H1 (cell line): ENCODE measurements around the gene CLDN12. TPM values are rescaled to one million over a fixed set of nuclear protein-coding genes. Genes with fewer than 3 reads are reported as not detected.

Experiments
- CTCF ChIA-PET: fragments of 300-600 bp; sonication (Branson Sonifier 250); formaldehyde crosslinking; loops from one replicate; lab custom pipeline; 2021; ENCODE audit not compliant: partially characterized antibody; lab: Charles Lee
- POLR2A ChIA-PET: fragments of 300-600 bp; sonication (Branson Sonifier 250); formaldehyde crosslinking; loops from one replicate; lab custom pipeline; 2021; ENCODE audit warnings: inconsistent platforms; ENCODE audit not compliant: partially characterized antibody; lab: Charles Lee
- DNase-seq, 2 experiments: peaks; one replicate each; pipeline versions ENCODE4 v3.0.0 to v3.0.0-alpha.2; 2010 to 2022; ENCODE audit warnings: low spot score in 2 of 2, low read depth in 1 of 2, mixed read lengths in 1 of 2
- FAIRE-seq: peaks from 2 replicates; lab custom pipeline; 2011; peaks lifted over from hg19 to GRCh38; lab: Jason Lieb, UNC
- H2AFZ ChIP-seq: 2 replicates; pipeline ENCODE4 v1.8.1; 2012; ENCODE audit warnings: low read length, inconsistent platforms
- H2AK5ac ChIP-seq: 2 replicates; pipeline ENCODE4 v1.6.1; 2013; ENCODE audit warnings: low read depth, low read length
- H2BK120ac ChIP-seq: replicated peaks from 2 replicates; pipeline ENCODE3; 2013; ENCODE audit warnings: low read depth, low read length, inconsistent platforms
- H2BK12ac ChIP-seq: 2 replicates; pipeline ENCODE4 v1.6.1; 2013; ENCODE audit warnings: low read depth, low read length
- H2BK15ac ChIP-seq: 2 replicates; pipeline ENCODE4 v1.6.1; 2013; ENCODE audit warnings: low read length
- H2BK20ac ChIP-seq: 2 replicates; pipeline ENCODE4 v1.6.1; 2013; ENCODE audit warnings: low read length
- H2BK5ac ChIP-seq: 2 replicates; pipeline ENCODE4 v1.6.1; 2013; ENCODE audit warnings: low read depth, low read length
- H3K14ac ChIP-seq: 2 replicates; pipeline ENCODE4 v1.6.1; 2013; ENCODE audit warnings: inconsistent platforms; ENCODE audit not compliant: insufficient read length
- H3K18ac ChIP-seq: 2 replicates; pipeline ENCODE4 v1.6.1; 2013; ENCODE audit warnings: low read length; ENCODE audit errors: extremely low read depth
- H3K23ac ChIP-seq: 2 replicates; pipeline ENCODE4 v1.6.1; 2013; ENCODE audit warnings: inconsistent platforms; ENCODE audit not compliant: insufficient read length
- H3K23me2 ChIP-seq: 2 replicates; pipeline ENCODE4 v1.6.1; 2013; ENCODE audit warnings: low read depth, low read length
- H3K27ac ChIP-seq: 2 replicates; pipeline ENCODE4 v1.6.1; 2011; ENCODE audit warnings: low read depth, low read length, inconsistent platforms
- H3K27me3 ChIP-seq, 4 experiments: replicated peaks in 1 of 4; 1 replicate in 1 of 4; 2 replicates in 3 of 4; pipeline versions ENCODE4 v1.6.1 to v1.8.1; 2011 to 2013; ENCODE audit warnings: low read length in 3 of 4, mild to moderate bottlenecking in 3 of 4, inconsistent platforms in 2 of 4, mixed read lengths in 2 of 4, moderate library complexity in 1 of 4; ENCODE audit not compliant: control insufficient read depth in 3 of 4, insufficient read depth in 3 of 4; ENCODE audit errors: extremely low read depth in 1 of 4
- H3K36me3 ChIP-seq, 4 experiments: 2 replicates each; pipeline versions ENCODE4 v1.6.1 to v1.8.1; 2011 to 2013; ENCODE audit warnings: mild to moderate bottlenecking in 4 of 4, low read length in 3 of 4, moderate library complexity in 2 of 4, control low read depth in 1 of 4, inconsistent platforms in 1 of 4; ENCODE audit not compliant: insufficient read depth in 4 of 4, control insufficient read depth in 2 of 4
- H3K4ac ChIP-seq: replicated peaks from 2 replicates; pipeline ENCODE3; 2013; ENCODE audit warnings: low read length, low read depth, mixed read lengths, inconsistent platforms; ENCODE audit not compliant: insufficient read length
- H3K4me1 ChIP-seq, 4 experiments: replicated peaks in 1 of 4; 1 replicate in 1 of 4; 2 replicates in 3 of 4; pipeline versions ENCODE4 v1.6.1 to v1.8.1; 2011 to 2013; ENCODE audit warnings: low read length in 3 of 4, inconsistent platforms in 2 of 4, mixed read lengths in 1 of 4; ENCODE audit not compliant: insufficient read depth in 4 of 4, control insufficient read depth in 3 of 4
- H3K4me2 ChIP-seq, 2 experiments: 2 replicates each; pipeline versions ENCODE4 v1.6.1 to v1.8.1; 2011 to 2013; ENCODE audit warnings: low read depth in 2 of 2, low read length in 2 of 2, control low read depth in 1 of 2, inconsistent platforms in 1 of 2, mild to moderate bottlenecking in 1 of 2; ENCODE audit not compliant: insufficient read depth in 1 of 2
- H3K4me3 ChIP-seq, 4 experiments: fragments of 200-600, 300-600 bp in 1 of 4; sonication (generic), shearing (Covaris generic), sonication (Bioruptor Twin) in 1 of 4; 2 replicates each; pipeline versions ENCODE4 v1.5.1 to v1.8.1; 2011 to 2016; ENCODE audit warnings: low read length in 4 of 4, low read depth in 3 of 4, control low read depth in 2 of 4, inconsistent platforms in 2 of 4, mild to moderate bottlenecking in 2 of 4, mixed read lengths in 1 of 4, moderate library complexity in 1 of 4; ENCODE audit not compliant: insufficient read depth in 2 of 4; ENCODE audit errors: extremely low read depth in 1 of 4
- H3K56ac ChIP-seq: replicated peaks from 2 replicates; pipeline ENCODE3; 2013; ENCODE audit warnings: low read depth, mild to moderate bottlenecking, mixed read lengths, low read length, inconsistent platforms; ENCODE audit not compliant: insufficient read length
- H3K79me1 ChIP-seq: 2 replicates; pipeline ENCODE4 v1.6.1; 2013; ENCODE audit warnings: low read depth, low read length, control low read depth
- H3K79me2 ChIP-seq, 2 experiments: 2 replicates each; pipeline versions ENCODE4 v1.6.1 to v1.8.1; 2012 to 2013; ENCODE audit warnings: low read length in 2 of 2, mild to moderate bottlenecking in 2 of 2, inconsistent platforms in 1 of 2; ENCODE audit not compliant: insufficient read depth in 2 of 2, control insufficient read depth in 1 of 2
- H3K9ac ChIP-seq, 4 experiments: replicated peaks in 1 of 4; 1 replicate in 1 of 4; 2 replicates in 3 of 4; pipeline versions ENCODE4 v1.6.1 to v1.8.1; 2011 to 2013; ENCODE audit warnings: low read depth in 3 of 4, low read length in 3 of 4, control low read depth in 2 of 4, mild to moderate bottlenecking in 2 of 4, moderate library complexity in 2 of 4, inconsistent platforms in 1 of 4; ENCODE audit errors: extremely low read depth in 1 of 4
- H3K9me3 ChIP-seq, 2 experiments: 2 replicates each; pipeline versions ENCODE4 v1.6.1 to v1.8.1; 2012 to 2013; ENCODE audit warnings: mild to moderate bottlenecking in 2 of 2, moderate library complexity in 2 of 2, control low read depth in 1 of 2, inconsistent platforms in 1 of 2, low read depth in 1 of 2, low read length in 1 of 2, mixed read lengths in 1 of 2; ENCODE audit not compliant: insufficient read depth in 2 of 2
- H4K20me1 ChIP-seq, 2 experiments: replicated peaks in 1 of 2; 2 replicates each; pipeline versions ENCODE3 to v1.8.1; 2011 to 2013; ENCODE audit warnings: inconsistent platforms in 2 of 2, low read length in 2 of 2, mild to moderate bottlenecking in 1 of 2; ENCODE audit not compliant: insufficient read depth in 2 of 2, control insufficient read depth in 1 of 2
- H4K5ac ChIP-seq: 2 replicates; pipeline ENCODE4 v1.6.1; 2013; ENCODE audit warnings: low read length, low read depth, mixed read lengths, inconsistent platforms; ENCODE audit not compliant: insufficient read length
- H4K8ac ChIP-seq: 2 replicates; pipeline ENCODE4 v1.8.0; 2013; ENCODE audit warnings: mild to moderate bottlenecking, moderate library complexity, low read length, inconsistent platforms; ENCODE audit not compliant: insufficient read depth; ENCODE audit errors: extremely low read depth
- H4K91ac ChIP-seq: replicated peaks from 2 replicates; pipeline ENCODE3; 2013; ENCODE audit warnings: low read length, mixed read lengths, inconsistent platforms; ENCODE audit not compliant: insufficient read length
- NRF1 ChIP-seq: IDR thresholded peaks from 2 replicates; pipeline ENCODE4 v1.6.1; 2011; ENCODE audit warnings: mild to moderate bottlenecking, low read depth, low read length, improper control_type of control experiment
- RAD21 ChIP-seq, 2 experiments: IDR thresholded peaks in 1 of 2; conservative IDR thresholded peaks in 1 of 2; 2 replicates each; pipeline ENCODE4 v1.6.1; 2011; ENCODE audit warnings: low read depth in 2 of 2, low read length in 2 of 2, improper control_type of control experiment in 1 of 2, inconsistent platforms in 1 of 2, mild to moderate bottlenecking in 1 of 2, moderate library complexity in 1 of 2
- RNF2 ChIP-seq: fragments of 200-900, 300-1000 bp; sonication (generic); IDR thresholded peaks from 2 replicates; pipeline ENCODE4 v1.7.1; 2016; ENCODE audit warnings: borderline replicate concordance, low read depth, mild to moderate bottlenecking, antibody characterized with exemption, low read length; ENCODE audit not compliant: poor library complexity, severe bottlenecking; ENCODE audit errors: missing control alignments
- SIN3A ChIP-seq, 2 experiments: IDR thresholded peaks in 1 of 2; conservative IDR thresholded peaks in 1 of 2; 2 replicates each; pipeline ENCODE4 v1.6.1; 2011 to 2012; ENCODE audit warnings: low read length in 2 of 2, improper control_type of control experiment in 1 of 2, low read depth in 1 of 2, mild to moderate bottlenecking in 1 of 2
- TCF12 ChIP-seq: IDR thresholded peaks from 2 replicates; pipeline ENCODE4 v1.6.1; 2011; ENCODE audit warnings: low read depth, mild to moderate bottlenecking, low read length
- WGBS, 2 experiments: shearing (Covaris generic) in 1 of 2; methylation state at CpG; one replicate each; pipeline versions ENCODE4 v1.1.6 to v1.1.7; 2013 to 2015; ENCODE audit warnings: low lambda C conversion rate in 2 of 2, mixed read lengths in 2 of 2, inconsistent platforms in 1 of 2, low coverage in 1 of 2, missing lambda C conversion rate in 1 of 2; ENCODE audit not compliant: insufficient replicate concordance in 2 of 2, insufficient coverage in 1 of 2, insufficient read length in 1 of 2; ENCODE audit errors: extremely low coverage in 1 of 2, missing lambda C conversion rate in 1 of 2; 5-methylcytosine and 5-hydroxymethylcytosine counted together
- polyA plus RNA-seq, 7 experiments: library from polyadenylated mRNA; depleted of rRNA in 3 of 7; stranded (reverse) in 5 of 7; unstranded in 2 of 7; fragments of >200 nt in 5 of 7; fragments of 200-250 nt in 2 of 7; gene quantifications; 1 replicate in 5 of 7; 2 replicates in 1 of 7; 4 replicates in 1 of 7; pipeline versions ENCODE4 v1.2.1 to v1.2.3, GENCODE V29; 2011 to 2013; ENCODE audit warnings: missing spikeins in 2 of 7, mixed read lengths in 2 of 7
- total RNA-seq: library from RNA; stranded (reverse); fragmentation: NEBNext Ultra II Directional; extraction: Animal tissue kit (Norgen Biotek cat#: 25700); gene quantifications from 2 replicates; pipeline ENCODE4 v1.2.1, GENCODE V29; 2021

CLDN12 gene
- total and polyA plus RNA-seq, 2 of the 8 experiments (the other 6 are each of a cell fraction or from before 2014, with no cell fraction given) = 49.2 to 127 TPM

DNA sequence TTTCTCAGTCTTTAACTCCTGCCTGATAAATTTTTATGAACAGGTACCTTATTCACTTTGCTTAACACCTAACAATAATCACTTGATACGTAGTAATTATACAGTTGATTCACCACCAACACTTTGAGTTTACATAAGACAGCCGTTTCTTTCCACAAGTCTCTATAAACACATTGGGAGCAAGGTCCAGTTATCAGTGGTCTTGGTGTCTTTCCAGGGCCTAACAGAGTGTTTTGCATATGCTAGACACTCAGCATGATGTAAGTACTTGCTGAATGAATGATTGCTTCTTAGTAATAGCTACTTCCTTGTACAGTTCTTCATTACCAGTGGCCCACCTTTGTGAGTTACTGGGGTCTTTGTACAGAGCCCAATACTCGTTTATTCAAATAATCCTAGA, 6.4 kb downstream of the CLDN12 start:
- no peak for FAIRE-seq

More for the DNA sequence above, 6.4 kb downstream of the CLDN12 start:
- no peak overlapping the region for H2AFZ ChIP-seq
- CTCF ChIA-PET = interaction anchor here (0.9 to 3.4 kb wide), 4 partner anchors 10 to 97 kb away, joined by 3 to 14 read pairs (median 10); no protein-coding TSS in a partner anchor
- WGBS, 2 experiments = 90% methylated on average over 3 of the region's 3 CpGs; no CpG with 5 or more reads in 1 of the 2 experiments
- no peak overlapping the region for H2BK120ac ChIP-seq
- H4K8ac ChIP-seq = no peak overlapping the region
- H4K91ac ChIP-seq = no peak overlapping the region
- H3K4ac ChIP-seq = no peak overlapping the region
- H3K27ac ChIP-seq = no peak overlapping the region
- no peak overlapping the region for H2AK5ac ChIP-seq
- DNase-seq = no peak
- POLR2A ChIA-PET = no interaction called here
- H3K4me3 ChIP-seq = no peak overlapping the region
- peaks cover 5 to 7% of the 10 kb centered on the region in 2 experiments for H4K20me1 ChIP-seq
- H2BK15ac ChIP-seq = no peak overlapping the region
- no peak overlapping the region for H3K4me2 ChIP-seq
- no peak overlapping the region for H2BK20ac ChIP-seq
- no peaks in the 10 kb centered on the region for H3K23me2 ChIP-seq
- no peak overlapping the region for H3K18ac ChIP-seq
- H3K27me3 ChIP-seq = no peaks in the 10 kb centered on the region
- H3K23ac ChIP-seq = no peak overlapping the region
- TF ChIP-seq SIN3A (conservative IDR thresholded peaks at IDR 0.05 in 1 of 2, IDR thresholded peaks at IDR 0.05 in 1 of 2; ENCODE audit: low read depth in 1 of 2, low read length in 2 of 2) (no peak), TCF12 (no peak), RNF2 (no peak), NRF1 (no peak), RAD21 (IDR thresholded peaks at IDR 0.05 in 1 of 2, conservative IDR thresholded peaks at IDR 0.05 in 1 of 2; ENCODE audit: low read depth in 2 of 2, low read length in 2 of 2) (no peak)
- no peak overlapping the region for H3K14ac ChIP-seq
- no peaks in the 10 kb centered on the region; a peak in 1 of 4 replicates for H3K9me3 ChIP-seq
- H3K36me3 ChIP-seq = peaks cover 4 to 40% (median 21%) of the 10 kb centered on the region in 4 experiments; a peak in 7 of 8 replicates
- H3K79me1 ChIP-seq = peaks cover 2% of the 10 kb centered on the region; the same call in 1 of the 2 replicates
- no peak overlapping the region for H2BK5ac ChIP-seq
- no peak overlapping the region for H3K56ac ChIP-seq
- no peak overlapping the region for H4K5ac ChIP-seq
- H3K4me1 ChIP-seq = no peaks in the 10 kb centered on the region
- H2BK12ac ChIP-seq = no peak overlapping the region
- peaks cover 0 to 17% of the 10 kb centered on the region in 2 experiments; a peak in 2 of 4 replicates for H3K79me2 ChIP-seq
- no peak overlapping the region for H3K9ac ChIP-seq
